Smooth muscle cell (in vitro differentiated cells): ENCODE data around the gene CTNNA1. TPM values are rescaled to one million over a fixed set of nuclear protein-coding genes. Genes with fewer than 3 reads are reported as not detected.

Source experiments
- DNase-seq: peaks from one replicate; lab custom pipeline; 2025; ENCODE audit not compliant: unreplicated experiment; lab: John Stamatoyannopoulos, UW
- H2AFZ ChIP-seq: fragments of 200-600 bp; sonication (generic); 2 replicates; pipeline ENCODE4 v1.6.0; 2016; ENCODE audit warnings: antibody characterized with exemption, low read depth, mild to moderate bottlenecking
- H3F3A ChIP-seq: fragments of 200-600 bp; sonication (generic); 2 replicates; pipeline ENCODE4 v1.6.0; 2017; ENCODE audit warnings: antibody characterized with exemption, low read depth
- H3K27ac ChIP-seq: fragments of 200-600 bp; sonication (generic); 2 replicates; pipeline ENCODE4 v1.5.1; 2016; ENCODE audit warnings: low read depth, mild to moderate bottlenecking
- H3K27me3 ChIP-seq: fragments of 200-600 bp; sonication (generic); 2 replicates; pipeline ENCODE4 v1.6.1; 2016; ENCODE audit warnings: low read depth, mild to moderate bottlenecking
- H3K36me3 ChIP-seq: fragments of 200-600 bp; sonication (generic); 2 replicates; pipeline ENCODE4 v1.5.1; 2016; ENCODE audit warnings: low read depth
- H3K4me1 ChIP-seq: fragments of 200-600 bp; sonication (generic); 2 replicates; pipeline ENCODE4 v1.5.1; 2016; ENCODE audit warnings: low read depth
- H3K4me2 ChIP-seq: fragments of 200-600 bp; sonication (generic); 2 replicates; pipeline ENCODE4 v1.6.0; 2016; ENCODE audit warnings: mild to moderate bottlenecking
- H3K4me3 ChIP-seq: fragments of 200-600 bp; sonication (generic); 2 replicates; pipeline ENCODE4 v1.5.1; 2016; ENCODE audit warnings: mild to moderate bottlenecking
- H3K79me2 ChIP-seq: fragments of 200-600 bp; sonication (generic); 2 replicates; pipeline ENCODE4 v1.6.0; 2016; ENCODE audit warnings: low read depth, mild to moderate bottlenecking
- H3K9ac ChIP-seq: fragments of 200-600 bp; sonication (generic); 2 replicates; pipeline ENCODE4 v1.6.0; 2016; ENCODE audit warnings: low read depth
- H3K9me3 ChIP-seq: fragments of 200-600 bp; sonication (generic); replicated peaks from 2 replicates; pipeline ENCODE4 v1.5.1; 2016; ENCODE audit warnings: low read depth
- H4K20me1 ChIP-seq: fragments of 200-600 bp; sonication (generic); 2 replicates; pipeline ENCODE4 v1.6.0; 2016; ENCODE audit warnings: low read depth
- CTCF ChIP-seq: fragments of 200-600 bp; sonication (generic); IDR thresholded peaks from 2 replicates; pipeline ENCODE4 v1.5.1; 2017; ENCODE audit warnings: borderline replicate concordance, mild to moderate bottlenecking, antibody characterized with exemption; ENCODE audit not compliant: insufficient read depth, poor library complexity, severe bottlenecking
- WGBS: methylation state at CpG from one replicate; pipeline ENCODE4 v1.1.7; 2016; ENCODE audit warnings: low lambda C conversion rate; 5-methylcytosine and 5-hydroxymethylcytosine counted together
- polyA plus RNA-seq: library from polyadenylated mRNA; unstranded; fragments of >200 nt; fragmentation: Nextera tagmentation; extraction: Ambion mirVana; gene quantifications from 2 replicates; pipeline ENCODE4 v1.2.1, GENCODE V29; 2016
- total RNA-seq: library from RNA; depleted of rRNA; stranded (reverse); fragments of >200 nt; gene quantifications from 2 replicates; pipeline ENCODE4 v1.2.3, GENCODE V29; 2014

The CTNNA1 gene
- total and polyA plus RNA-seq, 2 experiments from 2014 or later: 149 to 251 TPM

GRCh38 chr5:138975098-138975847, 222.0 kb downstream of the CTNNA1 start:
- Histone ChIP-seq H2AFZ (no peak overlapping the region), H3K27me3 (no peaks in the 10 kb centered on the region), H3K4me3 (no peak overlapping the region), H3K4me1 (peaks cover 15% of the 10 kb centered on the region), H3K27ac (peak overlapping the region; percentile 85), H3K9ac (no peak overlapping the region), H3K36me3 (no peaks in the 10 kb centered on the region), H4K20me1 (no peaks in the 10 kb centered on the region), H3K4me2 (peak overlapping the region; percentile 47), H3K79me2 (no peaks in the 10 kb centered on the region), H3K9me3 (no peaks in the 10 kb centered on the region), H3F3A (no peaks in the 10 kb centered on the region)
- 80% methylated on average over 10 of the region's 10 CpGs for WGBS
- DNase-seq: no peak
- TF ChIP-seq CTCF: no peak

- no peaks in the 10 kb centered on the region for H3K79me2 ChIP-seq
- H4K20me1 ChIP-seq: no peaks in the 10 kb centered on the region
- peak overlapping the region; percentile 61 for H3K27ac ChIP-seq
- no peak overlapping the region for H2AFZ ChIP-seq
- no peaks in the 10 kb centered on the region for H3K27me3 ChIP-seq
- H3F3A ChIP-seq: no peaks in the 10 kb centered on the region
- DNase-seq: no peak
- H3K4me3 ChIP-seq: no peak overlapping the region
- H3K9me3 ChIP-seq: no peaks in the 10 kb centered on the region
- H3K4me1 ChIP-seq: peaks cover 15% of the 10 kb centered on the region
- TF ChIP-seq CTCF: no peak
- no peaks in the 10 kb centered on the region for H3K36me3 ChIP-seq
- WGBS: 54% methylated on average over 1 of the region's 1 CpG
- H3K4me2 ChIP-seq: peak overlapping the region; percentile 72
- H3K9ac ChIP-seq: no peak overlapping the region
Measured at GRCh38 chr5:138978080-138978479, 224.9 kb downstream of the CTNNA1 start.

- no peaks in the 10 kb centered on the region for H3K79me2 ChIP-seq
- no peaks in the 10 kb centered on the region for H3K9me3 ChIP-seq
- no peaks in the 10 kb centered on the region for H3K27me3 ChIP-seq
- H3F3A ChIP-seq: no peaks in the 10 kb centered on the region
- peak overlapping the region; percentile 61 for H3K27ac ChIP-seq
- no peak overlapping the region for H3K4me3 ChIP-seq
- DNase-seq: no peak
- WGBS: 91% methylated on average over 1 of the region's 1 CpG
- H2AFZ ChIP-seq: no peak overlapping the region
- peaks cover 15% of the 10 kb centered on the region for H3K4me1 ChIP-seq
- H3K4me2 ChIP-seq: peak overlapping the region; percentile 72
- no peak overlapping the region for H3K9ac ChIP-seq
- TF ChIP-seq CTCF: no peak
- no peaks in the 10 kb centered on the region for H3K36me3 ChIP-seq
- no peaks in the 10 kb centered on the region for H4K20me1 ChIP-seq
Measured at GRCh38 chr5:138978581-138978980, 225.4 kb downstream of the CTNNA1 start.
